ENCODE measurements around the gene GJB5.

GJB5 gene

DNA sequence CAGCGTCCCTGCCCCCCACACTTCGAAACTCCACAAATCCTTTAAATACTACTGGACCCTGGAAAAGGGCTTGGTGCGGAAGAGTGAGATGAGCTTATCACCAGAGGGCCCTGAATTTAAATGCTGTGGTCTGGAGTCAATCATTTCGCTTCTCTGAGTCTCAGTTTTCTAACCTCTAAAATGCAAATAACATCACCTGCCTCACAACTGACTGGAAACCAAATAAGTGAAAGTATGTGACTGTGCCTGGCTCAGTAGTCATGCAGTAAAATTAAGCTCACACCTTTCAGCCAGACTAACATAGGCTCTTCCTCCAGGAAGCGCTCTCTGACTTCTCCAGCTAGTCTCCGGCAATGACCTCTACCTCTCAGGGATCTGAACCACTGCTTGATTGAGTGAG is 42.1 kb downstream of the GJB5 start:
- no peak for DNase-seq

GRCh38 chr1:34800214-34800613 is 45.4 kb downstream of the GJB5 start:
- DNase-seq = no peak

DNA sequence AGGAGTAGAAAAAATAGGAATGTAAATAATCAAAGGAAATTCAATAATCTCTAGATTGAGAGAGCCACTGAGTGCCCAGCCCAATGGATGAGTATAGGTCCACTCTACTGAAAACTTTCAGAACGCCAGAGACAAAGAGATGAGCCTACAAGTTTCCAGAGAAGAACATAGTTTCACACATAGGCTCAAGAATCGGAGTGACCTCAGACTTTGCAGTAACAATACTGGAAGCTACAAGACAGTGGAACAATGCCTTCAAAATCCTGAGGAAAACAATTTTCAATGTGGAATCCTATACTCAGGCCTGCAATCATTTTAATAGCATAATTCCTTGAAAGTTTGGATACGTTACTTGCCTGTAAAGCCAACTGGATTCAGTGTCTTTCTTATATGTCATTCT is 48.9 kb downstream of the GJB5 start:
- DNase-seq = no peak

GRCh38 chr1:34806396-34806795 is 51.5 kb downstream of the GJB5 start:
- no peak for DNase-seq
